GM19455 (cell line): ENCODE results near the gene RHD.
A peak's percentile ranks its signal among the peaks of the same experiment; 100 is the strongest.
"Not testable (repeated sequence)": the region's sequence is repeated elsewhere in the genome, so short reads cannot be mapped to it uniquely, and the experiment has no call there.

ENCODE experiments used
- ATAC-seq: cut with Tn5 transposase; IDR thresholded peaks from one replicate; pipeline ENCODE4 v1.9.1; 2021; ENCODE audit not compliant: unreplicated experiment

Gene RHD

GRCh38 chr1:25302330-25302729, 30.0 kb downstream of the RHD start:
- not testable (repeated sequence) for ATAC-seq

- ATAC-seq, result not testable (repeated sequence)
These were observed 32.6 kb downstream of the RHD start for GRCh38 chr1:25304936-25305335.

GRCh38 chr1:25308168-25308567, 35.9 kb downstream of the RHD start:
- ATAC-seq, result not testable (repeated sequence)

- not testable (repeated sequence) for ATAC-seq
These were observed 36.8 kb downstream of the RHD start for GRCh38 chr1:25309085-25309484.

- not testable (repeated sequence) for ATAC-seq
These were observed 37.2 kb downstream of the RHD start for GRCh38 chr1:25309486-25309885.

- not testable (repeated sequence) for ATAC-seq
These were observed 40.6 kb downstream of the RHD start for GRCh38 chr1:25312806-25313470.

- ATAC-seq, result not testable (repeated sequence)
These were observed 48.1 kb downstream of the RHD start for GRCh38 chr1:25320314-25320938.

GRCh38 chr1:25322127-25322526, 49.8 kb downstream of the RHD start:
- not testable (repeated sequence) for ATAC-seq

- not testable (repeated sequence) for ATAC-seq
These were observed 52.1 kb downstream of the RHD start for GRCh38 chr1:25324407-25324806.

- ATAC-seq, result not testable (repeated sequence)
These were observed 55.8 kb downstream of the RHD start for GRCh38 chr1:25327864-25328790.

GRCh38 chr1:25328791-25329185, 56.5 kb downstream of the RHD start:
- ATAC-seq, result not testable (repeated sequence)

- ATAC-seq, result not testable (repeated sequence)
These were observed 57.0 kb downstream of the RHD start for GRCh38 chr1:25329336-25329735.

- ATAC-seq, result not testable (repeated sequence)
These were observed 57.6 kb downstream of the RHD start for GRCh38 chr1:25329950-25330349.

- ATAC-seq, result peak; percentile 22
These were observed 64.6 kb downstream of the RHD start for GRCh38 chr1:25336922-25337354.

GRCh38 chr1:25337483-25338187, 65.3 kb downstream of the RHD start:
- peak; percentile 39 for ATAC-seq

GRCh38 chr1:25338188-25338981, 66.1 kb downstream of the RHD start, which contains the start of gene TMEM50A:
TMEM50A (plus strand) TSS chr1:25338334; CDS start chr1:25340487, 2,153 bp downstream.
- ATAC-seq, result peak; percentile 62

- ATAC-seq, result no peak
These were observed 66.7 kb downstream of the RHD start for GRCh38 chr1:25338986-25339385.

- ATAC-seq, result no peak
These were observed 69.4 kb downstream of the RHD start for GRCh38 chr1:25341746-25342145.

- ATAC-seq, result no peak
These were observed 70.5 kb downstream of the RHD start for GRCh38 chr1:25342846-25343245.

GRCh38 chr1:25343872-25344271, 71.6 kb downstream of the RHD start:
- ATAC-seq, result no peak
